ENCODE data around the gene CLRN3.

CLRN3 gene

DNA sequence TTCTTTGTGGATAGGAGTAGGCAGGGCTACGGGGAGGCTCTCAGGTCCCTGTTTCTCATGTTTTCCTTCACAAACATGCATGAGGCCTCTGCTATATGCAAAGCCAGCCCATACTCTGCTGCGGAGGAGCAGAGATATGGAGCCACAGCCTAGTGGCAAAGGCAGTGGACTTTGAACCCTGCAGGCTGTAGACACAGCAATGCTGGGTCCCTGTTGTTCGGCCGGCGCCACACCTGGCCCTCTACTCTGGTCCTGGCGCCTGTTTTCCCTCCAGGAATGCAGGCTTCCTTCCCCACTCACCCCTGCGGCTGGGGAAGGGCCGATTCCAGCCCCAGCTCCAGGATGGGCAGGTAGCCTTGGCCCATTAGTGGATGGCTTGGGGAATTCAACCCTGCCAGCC is 11.5 kb downstream of the CLRN3 start:
- TF ChIP-seq, protein P1, sequence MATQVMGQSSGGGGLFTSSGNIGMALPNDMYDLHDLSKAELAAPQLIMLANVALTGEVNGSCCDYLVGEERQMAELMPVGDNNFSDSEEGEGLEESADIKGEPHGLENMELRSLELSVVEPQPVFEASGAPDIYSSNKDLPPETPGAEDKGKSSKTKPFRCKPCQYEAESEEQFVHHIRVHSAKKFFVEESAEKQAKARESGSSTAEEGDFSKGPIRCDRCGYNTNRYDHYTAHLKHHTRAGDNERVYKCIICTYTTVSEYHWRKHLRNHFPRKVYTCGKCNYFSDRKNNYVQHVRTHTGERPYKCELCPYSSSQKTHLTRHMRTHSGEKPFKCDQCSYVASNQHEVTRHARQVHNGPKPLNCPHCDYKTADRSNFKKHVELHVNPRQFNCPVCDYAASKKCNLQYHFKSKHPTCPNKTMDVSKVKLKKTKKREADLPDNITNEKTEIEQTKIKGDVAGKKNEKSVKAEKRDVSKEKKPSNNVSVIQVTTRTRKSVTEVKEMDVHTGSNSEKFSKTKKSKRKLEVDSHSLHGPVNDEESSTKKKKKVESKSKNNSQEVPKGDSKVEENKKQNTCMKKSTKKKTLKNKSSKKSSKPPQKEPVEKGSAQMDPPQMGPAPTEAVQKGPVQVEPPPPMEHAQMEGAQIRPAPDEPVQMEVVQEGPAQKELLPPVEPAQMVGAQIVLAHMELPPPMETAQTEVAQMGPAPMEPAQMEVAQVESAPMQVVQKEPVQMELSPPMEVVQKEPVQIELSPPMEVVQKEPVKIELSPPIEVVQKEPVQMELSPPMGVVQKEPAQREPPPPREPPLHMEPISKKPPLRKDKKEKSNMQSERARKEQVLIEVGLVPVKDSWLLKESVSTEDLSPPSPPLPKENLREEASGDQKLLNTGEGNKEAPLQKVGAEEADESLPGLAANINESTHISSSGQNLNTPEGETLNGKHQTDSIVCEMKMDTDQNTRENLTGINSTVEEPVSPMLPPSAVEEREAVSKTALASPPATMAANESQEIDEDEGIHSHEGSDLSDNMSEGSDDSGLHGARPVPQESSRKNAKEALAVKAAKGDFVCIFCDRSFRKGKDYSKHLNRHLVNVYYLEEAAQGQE (IDR thresholded peaks at IDR 0.05; ENCODE audit: insufficient read depth in 1 of 2, low read depth in 2 of 2, low read length in 2 of 2): no peak
- TF ChIP-seq SIN3A (IDR thresholded peaks at IDR 0.05; ENCODE audit: borderline replicate concordance, insufficient read depth, low read length) (no peak), FOXP2 (optimal IDR thresholded peaks at IDR 0.05; ENCODE audit: borderline replicate concordance, extremely low read depth, extremely low read length, insufficient read depth) (no peak), POLR2AphosphoS5 (IDR thresholded peaks at IDR 0.05; ENCODE audit: low read depth, low read length) (no peak), TAF1 (IDR thresholded peaks at IDR 0.05; ENCODE audit: borderline replicate concordance, insufficient read depth, low read length) (no peak)

DNA sequence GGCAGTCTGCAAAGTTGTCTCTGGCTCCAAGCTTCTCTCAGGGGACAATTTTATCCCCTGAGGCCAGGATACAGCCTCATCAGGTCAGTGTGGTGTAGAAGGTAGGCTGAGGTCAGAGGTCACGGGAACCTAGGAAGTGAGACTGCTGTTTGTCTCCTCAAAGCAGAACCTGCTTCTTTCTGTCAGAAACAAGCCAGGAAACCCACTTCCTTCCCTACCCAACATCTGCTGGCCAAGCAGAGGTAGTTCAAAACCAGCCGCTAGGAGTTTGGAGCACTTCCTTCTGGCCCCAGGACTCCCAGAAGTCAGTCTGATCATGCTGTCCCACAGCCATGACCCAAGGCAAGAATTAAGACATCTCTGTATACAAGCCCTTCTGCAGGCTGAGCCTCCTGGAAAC is 12.2 kb downstream of the CLRN3 start:
- TF ChIP-seq SIN3A (IDR thresholded peaks at IDR 0.05; ENCODE audit: borderline replicate concordance, insufficient read depth, low read length): no peak
- no peak for TF ChIP-seq TAF1 (IDR thresholded peaks at IDR 0.05; ENCODE audit: borderline replicate concordance, insufficient read depth, low read length)
- TF ChIP-seq POLR2AphosphoS5 (IDR thresholded peaks at IDR 0.05; ENCODE audit: low read depth, low read length): no peak

DNA sequence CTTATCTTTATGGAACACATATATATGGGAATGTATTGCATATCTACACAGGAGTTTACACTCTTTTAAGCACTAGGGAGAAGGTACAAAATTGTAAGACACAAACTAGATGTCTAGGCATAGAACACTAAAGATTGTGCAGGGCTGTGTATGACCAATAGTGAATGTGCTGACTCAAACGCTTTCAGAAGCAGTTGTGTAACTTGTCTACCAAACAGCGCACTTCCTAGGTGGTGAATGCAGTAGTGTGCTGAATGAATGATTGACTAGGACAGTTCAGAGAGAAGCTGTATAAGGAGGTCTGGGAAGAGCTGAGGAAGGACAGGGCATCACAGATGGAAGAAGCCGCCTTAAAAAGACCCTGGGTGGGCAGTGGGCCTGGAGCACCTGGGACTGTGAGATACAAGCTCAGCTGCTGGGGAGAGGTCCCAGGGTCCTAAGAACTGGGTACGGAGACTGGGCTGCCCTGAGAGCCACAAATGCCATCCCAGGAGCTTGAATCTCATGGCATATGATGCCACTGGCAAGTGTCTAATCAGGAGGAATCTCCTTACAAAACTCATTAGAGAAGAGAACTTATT is 14.2 kb downstream of the CLRN3 start:
- TF ChIP-seq TAF1 (IDR thresholded peaks at IDR 0.05; ENCODE audit: borderline replicate concordance, insufficient read depth, low read length): no peak
- TF ChIP-seq POLR2AphosphoS5 (IDR thresholded peaks at IDR 0.05; ENCODE audit: low read depth, low read length): no peak
- TF ChIP-seq SIN3A (IDR thresholded peaks at IDR 0.05; ENCODE audit: borderline replicate concordance, insufficient read depth, low read length): no peak
- no peak for TF ChIP-seq FOXP2 (optimal IDR thresholded peaks at IDR 0.05; ENCODE audit: borderline replicate concordance, extremely low read depth, extremely low read length, insufficient read depth)
- TF ChIP-seq, protein P1 (IDR thresholded peaks at IDR 0.05; ENCODE audit: insufficient read depth in 1 of 2, low read depth in 2 of 2, low read length in 2 of 2): no peak

DNA sequence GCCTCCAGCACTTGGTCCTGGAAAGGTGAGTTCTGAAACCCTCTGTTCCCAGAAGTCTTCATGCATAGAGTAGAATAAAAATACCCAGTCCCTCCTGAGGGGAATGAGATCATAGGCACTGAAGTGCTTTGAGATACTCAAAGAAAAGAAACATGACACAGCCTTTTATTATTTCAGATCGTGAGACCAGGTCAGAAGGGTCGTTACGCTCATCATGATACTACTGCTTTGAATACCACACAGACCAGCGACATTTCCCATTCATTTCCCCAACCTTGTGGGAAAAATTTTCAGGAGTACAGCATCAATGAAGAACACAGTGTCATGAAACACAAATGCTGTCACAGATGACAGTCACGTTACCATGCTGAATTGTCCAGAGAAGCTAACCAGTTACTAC is 15.0 kb downstream of the CLRN3 start:
- TF ChIP-seq, protein P1 (IDR thresholded peaks at IDR 0.05; ENCODE audit: insufficient read depth in 1 of 2, low read depth in 2 of 2, low read length in 2 of 2): no peak
- TF ChIP-seq FOXP2 (optimal IDR thresholded peaks at IDR 0.05; ENCODE audit: borderline replicate concordance, extremely low read depth, extremely low read length, insufficient read depth) (no peak), TAF1 (IDR thresholded peaks at IDR 0.05; ENCODE audit: borderline replicate concordance, insufficient read depth, low read length) (no peak), SIN3A (IDR thresholded peaks at IDR 0.05; ENCODE audit: borderline replicate concordance, insufficient read depth, low read length) (no peak), POLR2AphosphoS5 (IDR thresholded peaks at IDR 0.05; ENCODE audit: low read depth, low read length) (no peak)

DNA sequence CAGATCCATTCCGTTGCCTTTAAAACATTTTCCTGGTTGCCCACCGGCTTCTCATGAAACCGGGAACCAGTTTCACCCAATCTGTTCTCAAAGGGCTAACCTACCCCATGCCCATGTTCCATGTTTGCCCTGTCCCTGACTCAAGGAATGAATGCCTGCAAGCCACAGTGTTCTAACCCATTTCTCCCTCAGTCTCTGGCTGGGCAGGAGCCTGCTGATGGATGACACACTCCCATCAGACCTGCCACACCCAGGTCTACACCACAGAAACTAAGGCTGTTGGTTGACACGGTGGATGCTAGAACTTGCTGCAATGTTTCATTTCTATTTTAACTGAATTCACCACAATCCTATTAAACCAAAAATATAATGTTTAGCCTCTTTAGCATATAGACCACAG is 15.6 kb downstream of the CLRN3 start:
- TF ChIP-seq TAF1 (IDR thresholded peaks at IDR 0.05; ENCODE audit: borderline replicate concordance, insufficient read depth, low read length) (no peak), SIN3A (IDR thresholded peaks at IDR 0.05; ENCODE audit: borderline replicate concordance, insufficient read depth, low read length) (no peak), FOXP2 (optimal IDR thresholded peaks at IDR 0.05; ENCODE audit: borderline replicate concordance, extremely low read depth, extremely low read length, insufficient read depth) (no peak), POLR2AphosphoS5 (IDR thresholded peaks at IDR 0.05; ENCODE audit: low read depth, low read length) (no peak)
- TF ChIP-seq, protein P1 (IDR thresholded peaks at IDR 0.05; ENCODE audit: insufficient read depth in 1 of 2, low read depth in 2 of 2, low read length in 2 of 2): no peak

Data from PFSK-1 (cell line).